OCI-LY1 (cell line): ENCODE data around the gene STK32C.

Experiments
- H2AFZ ChIP-seq: fragments of 200-600 bp; sonication (generic), shearing (Covaris generic); 2 replicates; pipeline ENCODE4 v1.6.0; 2014; ENCODE audit warnings: antibody characterized with exemption, mild to moderate bottlenecking, low read length
- H3F3A ChIP-seq: fragments of 200-600 bp; sonication (generic), shearing (Covaris generic); 2 replicates; pipeline ENCODE4 v1.6.0; 2014; ENCODE audit warnings: mild to moderate bottlenecking, antibody characterized with exemption, low read length, moderate library complexity; ENCODE audit not compliant: insufficient read depth
- H3K27ac ChIP-seq: fragments of 200-600 bp; sonication (generic); 2 replicates; pipeline ENCODE4 v1.5.1; 2014; ENCODE audit warnings: low read length, mixed run types, mild to moderate bottlenecking, low read depth; ENCODE audit not compliant: poor library complexity, severe bottlenecking
- H3K27me3 ChIP-seq: fragments of 200-600 bp; sonication (generic); 2 replicates; pipeline ENCODE4 v1.6.0; 2014; ENCODE audit warnings: antibody characterized with exemption, mild to moderate bottlenecking, low read length, moderate library complexity; ENCODE audit not compliant: insufficient read depth
- H3K36me3 ChIP-seq: fragments of 200-600 bp; sonication (generic); 2 replicates; pipeline ENCODE4 v1.6.1; 2014; ENCODE audit warnings: mild to moderate bottlenecking, antibody characterized with exemption, low read length, moderate library complexity, mixed read lengths; ENCODE audit not compliant: insufficient read depth
- H3K4me1 ChIP-seq: fragments of 200-600 bp; sonication (generic); 2 replicates; pipeline ENCODE4 v1.5.1; 2014; ENCODE audit warnings: mild to moderate bottlenecking, low read length, moderate library complexity; ENCODE audit not compliant: insufficient read depth, severe bottlenecking
- H3K4me2 ChIP-seq: fragments of 200-600 bp; sonication (generic), shearing (Covaris generic); 2 replicates; pipeline ENCODE4 v1.6.1; 2014; ENCODE audit warnings: low read length
- H3K4me3 ChIP-seq: fragments of 200-600 bp; sonication (generic); 2 replicates; pipeline ENCODE4 v1.5.1; 2014; ENCODE audit warnings: low read length, low read depth, mild to moderate bottlenecking, mixed read lengths; ENCODE audit not compliant: poor library complexity, severe bottlenecking
- H3K79me2 ChIP-seq: fragments of 200-600 bp; shearing (Covaris generic); 2 replicates; pipeline ENCODE4 v1.6.1; 2016; ENCODE audit warnings: mixed run types, low read length, mixed read lengths; ENCODE audit not compliant: insufficient read depth
- H3K9ac ChIP-seq: fragments of 200-600 bp; sonication (generic), shearing (Covaris generic); 2 replicates; pipeline ENCODE4 v1.6.1; 2014; ENCODE audit warnings: mild to moderate bottlenecking, low read length, mixed read lengths
- H3K9me2 ChIP-seq: fragments of 200-600 bp; sonication (generic), shearing (Covaris generic); 2 replicates; pipeline ENCODE4 v1.6.1; 2014; ENCODE audit warnings: low read depth, mild to moderate bottlenecking, low read length, mixed read lengths
- H3K9me3 ChIP-seq: fragments of 200-600 bp; shearing (Covaris generic); 2 replicates; pipeline ENCODE4 v1.6.1; 2014; ENCODE audit warnings: low read length, mixed read lengths
- H4K20me1 ChIP-seq: fragments of 200-600 bp; sonication (generic), shearing (Covaris generic); 2 replicates; pipeline ENCODE4 v1.6.0; 2016; ENCODE audit warnings: mild to moderate bottlenecking, low read length; ENCODE audit not compliant: insufficient read depth
- EZH2 ChIP-seq: fragments of 200-600 bp; sonication (generic), shearing (Covaris generic); IDR thresholded peaks from 2 replicates; pipeline ENCODE4 v1.8.0; 2017; ENCODE audit warnings: borderline replicate concordance, mixed run types, mild to moderate bottlenecking, antibody characterized with exemption, low read length, moderate library complexity, mixed read lengths
- TF ChIP-seq, protein P1 (sequence below): fragments of 200-600 bp; sonication (generic), shearing (Covaris generic); IDR thresholded peaks from 2 replicates; pipeline ENCODE4 v1.5.1; 2017; ENCODE audit warnings: mild to moderate bottlenecking, antibody characterized with exemption, low read length, moderate library complexity, mixed read lengths

Gene STK32C

GRCh38 chr10:132193907-132194552 is 113.7 kb downstream of the STK32C start:
- Histone ChIP-seq H3K27ac (no peak overlapping the region), H3K4me3 (no peak overlapping the region), H3K9me3 (no peaks in the 10 kb centered on the region), H4K20me1 (no peaks in the 10 kb centered on the region), H3K36me3 (no peaks in the 10 kb centered on the region), H3K9ac (no peak overlapping the region), H3F3A (no peaks in the 10 kb centered on the region), H3K79me2 (no peaks in the 10 kb centered on the region), H3K4me2 (no peak overlapping the region), H2AFZ (no peak overlapping the region), H3K9me2 (no peaks in the 10 kb centered on the region), H3K27me3 (0 out of 2 replicates have a peak, but pooled peaks cover 7% of the 10 kb centered on the region), H3K4me1 (no peaks in the 10 kb centered on the region)
- TF ChIP-seq, protein P1, sequence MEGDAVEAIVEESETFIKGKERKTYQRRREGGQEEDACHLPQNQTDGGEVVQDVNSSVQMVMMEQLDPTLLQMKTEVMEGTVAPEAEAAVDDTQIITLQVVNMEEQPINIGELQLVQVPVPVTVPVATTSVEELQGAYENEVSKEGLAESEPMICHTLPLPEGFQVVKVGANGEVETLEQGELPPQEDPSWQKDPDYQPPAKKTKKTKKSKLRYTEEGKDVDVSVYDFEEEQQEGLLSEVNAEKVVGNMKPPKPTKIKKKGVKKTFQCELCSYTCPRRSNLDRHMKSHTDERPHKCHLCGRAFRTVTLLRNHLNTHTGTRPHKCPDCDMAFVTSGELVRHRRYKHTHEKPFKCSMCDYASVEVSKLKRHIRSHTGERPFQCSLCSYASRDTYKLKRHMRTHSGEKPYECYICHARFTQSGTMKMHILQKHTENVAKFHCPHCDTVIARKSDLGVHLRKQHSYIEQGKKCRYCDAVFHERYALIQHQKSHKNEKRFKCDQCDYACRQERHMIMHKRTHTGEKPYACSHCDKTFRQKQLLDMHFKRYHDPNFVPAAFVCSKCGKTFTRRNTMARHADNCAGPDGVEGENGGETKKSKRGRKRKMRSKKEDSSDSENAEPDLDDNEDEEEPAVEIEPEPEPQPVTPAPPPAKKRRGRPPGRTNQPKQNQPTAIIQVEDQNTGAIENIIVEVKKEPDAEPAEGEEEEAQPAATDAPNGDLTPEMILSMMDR: no peak
- TF ChIP-seq EZH2: no peak

- no peaks in the 10 kb centered on the region for H3K4me1 ChIP-seq
- H3K36me3 ChIP-seq: no peaks in the 10 kb centered on the region
- no peaks in the 10 kb centered on the region for H3F3A ChIP-seq
- H4K20me1 ChIP-seq: no peaks in the 10 kb centered on the region
- H2AFZ ChIP-seq: no peak overlapping the region
- TF ChIP-seq, protein P1: no peak
- no peak for TF ChIP-seq EZH2
- no peak overlapping the region for H3K9ac ChIP-seq
- no peaks in the 10 kb centered on the region for H3K9me2 ChIP-seq
- no peak overlapping the region for H3K4me2 ChIP-seq
- no peak overlapping the region for H3K4me3 ChIP-seq
- H3K27ac ChIP-seq: no peak overlapping the region
- H3K79me2 ChIP-seq: no peaks in the 10 kb centered on the region
- 0 out of 2 replicates have a peak, but pooled peaks cover 7% of the 10 kb centered on the region for H3K27me3 ChIP-seq
- no peaks in the 10 kb centered on the region for H3K9me3 ChIP-seq
These were observed 114.6 kb downstream of the STK32C start for GRCh38 chr10:132192991-132193665.

GRCh38 chr10:132192076-132192975 is 115.4 kb downstream of the STK32C start:
- Histone ChIP-seq H3K9me3 (no peaks in the 10 kb centered on the region), H3K4me3 (no peak overlapping the region), H3K27ac (no peak overlapping the region), H4K20me1 (no peaks in the 10 kb centered on the region), H3K27me3 (0 out of 2 replicates have a peak, but pooled peaks cover 2% of the 10 kb centered on the region), H3K9ac (no peak overlapping the region), H3K79me2 (no peaks in the 10 kb centered on the region), H3K4me2 (no peak overlapping the region), H3F3A (no peaks in the 10 kb centered on the region), H3K4me1 (no peaks in the 10 kb centered on the region), H3K9me2 (no peaks in the 10 kb centered on the region), H2AFZ (no peak overlapping the region), H3K36me3 (no peaks in the 10 kb centered on the region)
- TF ChIP-seq EZH2: no peak
- TF ChIP-seq, protein P1: no peak
